SK-N-SH treated with all-trans-retinoic acid at 6 μM for 48 hours (cell line): Measurements from ENCODE around the gene PKIG.

ENCODE experiments used
- ARNTL ChIP-seq: fragments of 450-650 bp; formaldehyde crosslinking; IDR thresholded peaks from 2 replicates; pipeline ENCODE4 v1.5.0; 2020; ENCODE audit warnings: low read depth, mild to moderate bottlenecking, moderate library complexity, borderline replicate concordance
- RARB ChIP-seq: fragments of 250-450 bp; sonication (Bioruptor Pico); IDR thresholded peaks from 2 replicates; pipeline ENCODE4 v1.8.0; 2021; ENCODE audit warnings: mild to moderate bottlenecking, moderate library complexity
- TOX ChIP-seq: fragments of 250-450 bp; sonication (Bioruptor Pico); IDR thresholded peaks from 2 replicates; pipeline ENCODE4 v1.8.0; 2021; ENCODE audit warnings: mild to moderate bottlenecking, moderate library complexity, borderline replicate concordance
- ZC3H10 ChIP-seq: fragments of 250-450 bp; sonication (Bioruptor Pico); IDR thresholded peaks from 2 replicates; pipeline ENCODE4 v1.5.1; 2021; ENCODE audit warnings: mild to moderate bottlenecking, moderate library complexity
- ZFP3 ChIP-seq: fragments of 250-450 bp; sonication (Bioruptor Pico); IDR thresholded peaks from 2 replicates; pipeline ENCODE4 v1.5.0; 2020; ENCODE audit warnings: mild to moderate bottlenecking, moderate library complexity
- ZFP30 ChIP-seq: fragments of 450-650 bp; formaldehyde crosslinking; IDR thresholded peaks from 2 replicates; pipeline ENCODE4 v1.5.0; 2022; ENCODE audit warnings: mild to moderate bottlenecking, moderate library complexity
- ZNF8 ChIP-seq: fragments of 450-650 bp; formaldehyde crosslinking; IDR thresholded peaks from 2 replicates; pipeline ENCODE4 v1.5.0; 2020; ENCODE audit warnings: mild to moderate bottlenecking, moderate library complexity
- TF ChIP-seq, protein P1 (sequence below): fragments of 250-450 bp; sonication (Bioruptor Pico); IDR thresholded peaks from 2 replicates; pipeline ENCODE4 v1.5.0; 2020; ENCODE audit warnings: mild to moderate bottlenecking, moderate library complexity
- TF ChIP-seq, protein P2 (sequence below): fragments of 250-450 bp; sonication (Bioruptor Pico); IDR thresholded peaks from 2 replicates; pipeline ENCODE4 v1.5.1; 2020; ENCODE audit warnings: low read depth, mild to moderate bottlenecking, moderate library complexity
- TF ChIP-seq, protein P3 (sequence below): fragments of 250-450 bp; sonication (Bioruptor Pico); IDR thresholded peaks from 2 replicates; pipeline ENCODE4 v1.5.1; 2021; ENCODE audit warnings: mild to moderate bottlenecking, moderate library complexity

DNA sequence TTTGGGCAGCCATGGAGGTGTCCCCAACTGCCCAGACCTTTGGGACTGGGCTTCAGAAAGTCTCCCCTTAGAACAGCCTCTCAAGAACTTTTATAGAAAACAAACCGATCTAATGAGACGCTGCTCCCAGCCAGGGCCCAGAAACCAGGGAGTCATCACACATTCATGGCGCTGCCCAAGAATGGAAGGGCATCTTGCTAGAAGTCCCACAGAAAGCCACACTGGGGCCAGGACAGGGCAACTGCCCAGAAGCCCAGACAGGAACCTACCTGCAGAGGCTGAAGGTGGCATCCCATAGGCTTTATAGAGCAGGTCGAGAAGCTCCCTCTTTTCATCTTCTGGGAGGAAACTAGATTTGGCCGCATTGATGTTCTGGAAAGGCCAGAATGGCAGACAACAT, 37.7 kb downstream of the PKIG start:
- no peak for TF ChIP-seq ZFP30 (CRISPR knock-in tag)
- TF ChIP-seq TOX (CRISPR knock-in tag): no peak
- TF ChIP-seq, protein P1, sequence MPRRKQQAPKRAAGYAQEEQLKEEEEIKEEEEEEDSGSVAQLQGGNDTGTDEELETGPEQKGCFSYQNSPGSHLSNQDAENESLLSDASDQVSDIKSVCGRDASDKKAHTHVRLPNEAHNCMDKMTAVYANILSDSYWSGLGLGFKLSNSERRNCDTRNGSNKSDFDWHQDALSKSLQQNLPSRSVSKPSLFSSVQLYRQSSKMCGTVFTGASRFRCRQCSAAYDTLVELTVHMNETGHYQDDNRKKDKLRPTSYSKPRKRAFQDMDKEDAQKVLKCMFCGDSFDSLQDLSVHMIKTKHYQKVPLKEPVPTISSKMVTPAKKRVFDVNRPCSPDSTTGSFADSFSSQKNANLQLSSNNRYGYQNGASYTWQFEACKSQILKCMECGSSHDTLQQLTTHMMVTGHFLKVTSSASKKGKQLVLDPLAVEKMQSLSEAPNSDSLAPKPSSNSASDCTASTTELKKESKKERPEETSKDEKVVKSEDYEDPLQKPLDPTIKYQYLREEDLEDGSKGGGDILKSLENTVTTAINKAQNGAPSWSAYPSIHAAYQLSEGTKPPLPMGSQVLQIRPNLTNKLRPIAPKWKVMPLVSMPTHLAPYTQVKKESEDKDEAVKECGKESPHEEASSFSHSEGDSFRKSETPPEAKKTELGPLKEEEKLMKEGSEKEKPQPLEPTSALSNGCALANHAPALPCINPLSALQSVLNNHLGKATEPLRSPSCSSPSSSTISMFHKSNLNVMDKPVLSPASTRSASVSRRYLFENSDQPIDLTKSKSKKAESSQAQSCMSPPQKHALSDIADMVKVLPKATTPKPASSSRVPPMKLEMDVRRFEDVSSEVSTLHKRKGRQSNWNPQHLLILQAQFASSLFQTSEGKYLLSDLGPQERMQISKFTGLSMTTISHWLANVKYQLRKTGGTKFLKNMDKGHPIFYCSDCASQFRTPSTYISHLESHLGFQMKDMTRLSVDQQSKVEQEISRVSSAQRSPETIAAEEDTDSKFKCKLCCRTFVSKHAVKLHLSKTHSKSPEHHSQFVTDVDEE (CRISPR knock-in tag): no peak
- TF ChIP-seq, protein P2, sequence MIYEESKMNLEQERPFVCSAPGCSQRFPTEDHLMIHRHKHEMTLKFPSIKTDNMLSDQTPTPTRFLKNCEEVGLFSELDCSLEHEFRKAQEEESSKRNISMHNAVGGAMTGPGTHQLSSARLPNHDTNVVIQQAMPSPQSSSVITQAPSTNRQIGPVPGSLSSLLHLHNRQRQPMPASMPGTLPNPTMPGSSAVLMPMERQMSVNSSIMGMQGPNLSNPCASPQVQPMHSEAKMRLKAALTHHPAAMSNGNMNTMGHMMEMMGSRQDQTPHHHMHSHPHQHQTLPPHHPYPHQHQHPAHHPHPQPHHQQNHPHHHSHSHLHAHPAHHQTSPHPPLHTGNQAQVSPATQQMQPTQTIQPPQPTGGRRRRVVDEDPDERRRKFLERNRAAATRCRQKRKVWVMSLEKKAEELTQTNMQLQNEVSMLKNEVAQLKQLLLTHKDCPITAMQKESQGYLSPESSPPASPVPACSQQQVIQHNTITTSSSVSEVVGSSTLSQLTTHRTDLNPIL (CRISPR knock-in tag): no peak
- no peak for TF ChIP-seq ZFP3
- TF ChIP-seq, protein P3, sequence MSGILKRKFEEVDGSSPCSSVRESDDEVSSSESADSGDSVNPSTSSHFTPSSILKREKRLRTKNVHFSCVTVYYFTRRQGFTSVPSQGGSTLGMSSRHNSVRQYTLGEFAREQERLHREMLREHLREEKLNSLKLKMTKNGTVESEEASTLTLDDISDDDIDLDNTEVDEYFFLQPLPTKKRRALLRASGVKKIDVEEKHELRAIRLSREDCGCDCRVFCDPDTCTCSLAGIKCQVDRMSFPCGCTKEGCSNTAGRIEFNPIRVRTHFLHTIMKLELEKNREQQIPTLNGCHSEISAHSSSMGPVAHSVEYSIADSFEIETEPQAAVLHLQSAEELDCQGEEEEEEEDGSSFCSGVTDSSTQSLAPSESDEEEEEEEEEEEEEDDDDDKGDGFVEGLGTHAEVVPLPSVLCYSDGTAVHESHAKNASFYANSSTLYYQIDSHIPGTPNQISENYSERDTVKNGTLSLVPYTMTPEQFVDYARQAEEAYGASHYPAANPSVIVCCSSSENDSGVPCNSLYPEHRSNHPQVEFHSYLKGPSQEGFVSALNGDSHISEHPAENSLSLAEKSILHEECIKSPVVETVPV (CRISPR knock-in tag): no peak
- TF ChIP-seq RARB (CRISPR knock-in tag): no peak
- TF ChIP-seq ARNTL (CRISPR knock-in tag): no peak
- TF ChIP-seq ZNF8 (CRISPR knock-in tag): no peak
- TF ChIP-seq ZC3H10: no peak
